K562 (cell line): ENCODE data around the gene UBXN6. TPM values are rescaled to one million over a fixed set of nuclear protein-coding genes. Genes with fewer than 3 reads are reported as not detected.

Source experiments
- ATAC-seq: fragments of 200-7000 bp; cut with Tn5 transposase; 3 replicates; pipeline ENCODE4 v1.9.1; 2020; ENCODE audit warnings: moderate library complexity
- BruUV-seq: library from RNA; stranded (reverse); fragments of 400-500 nt; replicated peaks from 2 replicates; lab custom pipeline; 2021; lab: Mats Ljungman, UMichigan
- CTCF ChIA-PET: fragments of 300-600 bp; formaldehyde crosslinking; extraction: SDS; loops from one replicate; lab custom pipeline; 2021; ENCODE audit warnings: low intra/inter-chr PET ratio; lab: Yijun Ruan, JAX
- POLR2A ChIA-PET: fragments of 300-600, 350-650 bp; sonication (Branson Sonifier 250); formaldehyde crosslinking; extraction: SDS; loops from one replicate; lab custom pipeline; 2021; ENCODE audit warnings: antibody characterized with exemption, inconsistent platforms; lab: Yijun Ruan, JAX
- DNase-seq, 4 experiments: peaks; one replicate each; pipeline versions ENCODE4 v3.0.0 to v3.0.0-alpha.2; 2011 to 2018; ENCODE audit warnings: low spot score in 3 of 4, mixed read lengths in 3 of 4; ENCODE audit errors: extremely low read depth in 1 of 4
- FAIRE-seq: peaks from 2 replicates; lab custom pipeline; 2011; peaks lifted over from hg19 to GRCh38; lab: Jason Lieb, UNC
- H2AFZ ChIP-seq: 2 replicates; pipeline ENCODE4 v1.6.0; 2011; ENCODE audit warnings: low read depth, low read length, control low read depth, inconsistent platforms
- H3K27ac ChIP-seq: fragments of 200-600 bp; 3 replicates; pipeline ENCODE4 v1.8.0; 2011; ENCODE audit warnings: low read depth, mild to moderate bottlenecking, control low read depth, inconsistent platforms, low read length, moderate library complexity, mixed read lengths; ENCODE audit errors: extremely low read depth
- H3K27me3 ChIP-seq, 2 experiments: fragments of 300-600 bp in 1 of 2; 2 replicates in 1 of 2; 3 replicates in 1 of 2; pipeline versions ENCODE4 v1.6.0 to v1.8.0; 2011; ENCODE audit warnings: inconsistent platforms in 2 of 2, low read length in 2 of 2, mild to moderate bottlenecking in 1 of 2, mixed read lengths in 1 of 2, moderate library complexity in 1 of 2; ENCODE audit not compliant: control insufficient read depth in 2 of 2, insufficient read depth in 2 of 2
- H3K36me3 ChIP-seq: fragments of 300-600 bp; 3 replicates; pipeline ENCODE4 v1.8.0; 2011; ENCODE audit warnings: mild to moderate bottlenecking, low read length, inconsistent platforms; ENCODE audit not compliant: control insufficient read depth, insufficient read depth
- H3K4me1 ChIP-seq, 2 experiments: fragments of 200-600 bp in 1 of 2; replicated peaks in 1 of 2; 2 replicates in 1 of 2; 3 replicates in 1 of 2; pipeline versions ENCODE4 v1.5.1 to v1.8.0; 2011; ENCODE audit warnings: inconsistent platforms in 2 of 2, low read length in 2 of 2, mild to moderate bottlenecking in 1 of 2, mixed read lengths in 1 of 2, moderate library complexity in 1 of 2; ENCODE audit not compliant: control insufficient read depth in 2 of 2, insufficient read depth in 2 of 2
- H3K4me2 ChIP-seq: 2 replicates; pipeline ENCODE4 v1.6.1; 2011; ENCODE audit warnings: low read length, control low read depth, inconsistent platforms, mixed read lengths; ENCODE audit not compliant: insufficient read depth
- H3K4me3 ChIP-seq: fragments of 200-600 bp; sonication (generic), shearing (Covaris generic); 2 replicates; pipeline ENCODE4 v1.5.1; 2016; ENCODE audit warnings: control low read depth, inconsistent platforms
- H3K79me2 ChIP-seq: fragments of 200-600 bp; 3 replicates; pipeline ENCODE4 v1.8.0; 2011; ENCODE audit warnings: low read length, inconsistent platforms; ENCODE audit not compliant: control insufficient read depth, insufficient read depth
- H3K9ac ChIP-seq, 2 experiments: 2 replicates each; pipeline versions ENCODE4 v1.6.0 to v1.6.1; 2011; ENCODE audit warnings: low read depth in 2 of 2, low read length in 2 of 2, control low read depth in 1 of 2, inconsistent platforms in 1 of 2, mild to moderate bottlenecking in 1 of 2, mixed read lengths in 1 of 2; ENCODE audit not compliant: insufficient read depth in 1 of 2
- H3K9me1 ChIP-seq: one replicate; pipeline ENCODE4 v1.6.0; 2011; ENCODE audit warnings: inconsistent platforms, mild to moderate bottlenecking, low read length, moderate library complexity; ENCODE audit not compliant: control insufficient read depth, insufficient read depth
- H3K9me3 ChIP-seq: replicated peaks from 2 replicates; pipeline ENCODE4 v1.5.1; 2011; ENCODE audit warnings: low read depth, low read length, inconsistent platforms; ENCODE audit not compliant: control insufficient read depth, insufficient read depth
- H4K20me1 ChIP-seq: replicated peaks from 2 replicates; pipeline ENCODE4 v1.6.1; 2011; ENCODE audit warnings: low read length, inconsistent platforms, mixed read lengths; ENCODE audit not compliant: control insufficient read depth, insufficient read depth
- BRCA1 ChIP-seq, 2 experiments: fragments of 450-650 bp in 1 of 2; sonication (generic) in 1 of 2; formaldehyde crosslinking in 1 of 2; IDR thresholded peaks; 2 replicates each; pipeline versions ENCODE4 v1.5.0 to v1.6.1; 2017 to 2020; ENCODE audit warnings: mild to moderate bottlenecking in 1 of 2, missing genetic modification reagents in 1 of 2
- DLX4 ChIP-seq: fragments of 250-450 bp; sonication (Bioruptor Pico); IDR thresholded peaks from 2 replicates; pipeline ENCODE4 v1.6.1; 2021; ENCODE audit warnings: mild to moderate bottlenecking
- KDM1A ChIP-seq, 2 experiments: fragments of 450-650 bp; IDR thresholded peaks; 2 replicates each; pipeline ENCODE4 v1.6.1; 2016; ENCODE audit warnings: mild to moderate bottlenecking in 2 of 2
- KLF13 ChIP-seq: fragments of 450-650 bp; IDR thresholded peaks from 2 replicates; pipeline ENCODE4 v1.6.1; 2016; ENCODE audit warnings: missing genetic modification characterization, low read depth, mild to moderate bottlenecking, missing compliant biosample characterization, moderate library complexity, borderline replicate concordance
- MAFK ChIP-seq: IDR thresholded peaks from 2 replicates; pipeline ENCODE4 v1.6.1; 2011; ENCODE audit warnings: low read length, improper control_type of control experiment
- NFXL1 ChIP-seq: fragments of 450-650 bp; formaldehyde crosslinking; IDR thresholded peaks from 2 replicates; pipeline ENCODE4 v1.4.0; 2021; ENCODE audit warnings: mild to moderate bottlenecking
- ZNF586 ChIP-seq: fragments of 450-650 bp; formaldehyde crosslinking; conservative IDR thresholded peaks from 2 replicates; pipeline ENCODE4 v1.4.0; 2020; ENCODE audit warnings: mild to moderate bottlenecking, moderate library complexity
- ZNF717 ChIP-seq: fragments of 250-450 bp; sonication (Bioruptor Pico); IDR thresholded peaks from 2 replicates; pipeline ENCODE4 v1.5.0; 2021
- WGBS: fragments of 100-300 bp; shearing (Covaris generic); methylation state at CpG from one replicate; pipeline ENCODE4 v1.1.6; 2016; ENCODE audit warnings: low coverage, mixed read lengths; ENCODE audit not compliant: insufficient coverage; ENCODE audit errors: missing lambda C conversion rate; 5-methylcytosine and 5-hydroxymethylcytosine counted together
- in situ Hi-C: fragments of 300-500 bp; cut with MboI; formaldehyde crosslinking; loops from 4 replicates; pipeline ENCODE4 v1.15.0; 2018; ENCODE audit warnings: inconsistent platforms, mixed read lengths
- intact Hi-C: fragments of 100-400 bp; cut with micrococcal nuclease; formaldehyde crosslinking; loops from 2 replicates; pipeline ENCODE4 v1.14.2; 2022
- polyA plus RNA-seq, 8 experiments: library from polyadenylated mRNA; depleted of rRNA in 4 of 8; stranded (reverse) in 5 of 8; unstranded in 3 of 8; fragments of >200 nt; fragmentation: Nextera tagmentation in 2 of 8; fragmentation: Illumina TruSeq in 1 of 8; extraction: Ambion mirVana in 2 of 8; extraction: Trizol in 1 of 8; gene quantifications; 2 replicates each; pipeline versions ENCODE4 v1.2.1 to v1.2.3, GENCODE V29; 2011 to 2014; ENCODE audit warnings: inconsistent platforms in 1 of 8, missing spikeins in 1 of 8
- total RNA-seq, 7 experiments: library from RNA; depleted of rRNA in 6 of 7; stranded (reverse); fragments of >200 nt in 6 of 7; fragmentation: Illumina TruSeq in 2 of 7; extraction: Trizol in 2 of 7; gene quantifications; 2 replicates each; pipeline versions ENCODE4 v1.2.1 to v1.2.3, GENCODE V29; 2011 to 2021; ENCODE audit warnings: low replicate concordance in 1 of 7
- TF ChIP-seq, protein P1 (sequence below): sonication (generic); formaldehyde crosslinking; IDR thresholded peaks from 2 replicates; pipeline ENCODE4 v1.8.1; 2023; ENCODE audit warnings: mild to moderate bottlenecking, missing genetic modification reagents

Gene UBXN6
- total and polyA plus RNA-seq, 9 of the 15 experiments (the other 6 are each of a cell fraction or from before 2014, with no cell fraction given) = 0.48 to 90.2 (median 29.5) TPM

- TF ChIP-seq MAFK = no peak
- TF ChIP-seq, protein P1, sequence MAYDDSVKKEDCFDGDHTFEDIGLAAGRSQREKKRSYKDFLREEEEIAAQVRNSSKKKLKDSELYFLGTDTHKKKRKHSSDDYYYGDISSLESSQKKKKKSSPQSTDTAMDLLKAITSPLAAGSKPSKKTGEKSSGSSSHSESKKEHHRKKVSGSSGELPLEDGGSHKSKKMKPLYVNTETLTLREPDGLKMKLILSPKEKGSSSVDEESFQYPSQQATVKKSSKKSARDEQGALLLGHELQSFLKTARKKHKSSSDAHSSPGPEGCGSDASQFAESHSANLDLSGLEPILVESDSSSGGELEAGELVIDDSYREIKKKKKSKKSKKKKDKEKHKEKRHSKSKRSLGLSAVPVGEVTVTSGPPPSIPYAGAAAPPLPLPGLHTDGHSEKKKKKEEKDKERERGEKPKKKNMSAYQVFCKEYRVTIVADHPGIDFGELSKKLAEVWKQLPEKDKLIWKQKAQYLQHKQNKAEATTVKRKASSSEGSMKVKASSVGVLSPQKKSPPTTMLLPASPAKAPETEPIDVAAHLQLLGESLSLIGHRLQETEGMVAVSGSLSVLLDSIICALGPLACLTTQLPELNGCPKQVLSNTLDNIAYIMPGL = no peak
- no peak for TF ChIP-seq BRCA1 (IDR thresholded peaks at IDR 0.05)
- TF ChIP-seq BRCA1 (CRISPR knock-in tag; IDR thresholded peaks at IDR 0.05) = no peak
- TF ChIP-seq ZNF586 (CRISPR knock-in tag) = no peak
- TF ChIP-seq KDM1A (IDR thresholded peaks at IDR 0.05) = no peak
- TF ChIP-seq ZNF717 (CRISPR knock-in tag) = no peak
- TF ChIP-seq DLX4 = no peak
- no peak for TF ChIP-seq NFXL1 (CRISPR knock-in tag)
- no peak for TF ChIP-seq KLF13 (tag)
- 0 out of 4 replicates have a peak overlapping the region, but pooled peaks of 1 of the 2 experiments have one; percentile 2 for H3K9ac ChIP-seq
- ATAC-seq (no peak), FAIRE-seq (no peak), DNase-seq (no peak)
- 80% methylated on average over 13 of the region's 16 CpGs for WGBS
- H3K4me3 ChIP-seq = no peak overlapping the region
- H4K20me1 ChIP-seq = peaks cover 4% of the 10 kb centered on the region; the same call in 1 of the 2 replicates
- BruUV-seq = no TSS peak
- no peak overlapping the region for H3K4me2 ChIP-seq
- POLR2A ChIA-PET = interaction anchor here (0.9 kb wide), 1 partner anchor 10 kb away, joined by 3 read pairs; no protein-coding TSS in a partner anchor
- peaks cover 24% of the 10 kb centered on the region for H3K79me2 ChIP-seq
- CTCF ChIA-PET = no interaction called here
- H3K9me1 ChIP-seq = no peaks in the 10 kb centered on the region
- H3K4me1 ChIP-seq = peaks cover 0 to 25% of the 10 kb centered on the region in 2 experiments; a peak in 3 of 5 replicates
- no peak overlapping the region for H3K27ac ChIP-seq
- in situ Hi-C loops (no loop called here), intact Hi-C loops (no loop called here)
- H3K36me3 ChIP-seq = peaks cover 34% of the 10 kb centered on the region; the same call in 2 of the 3 replicates
- H3K27me3 ChIP-seq = no peaks in the 10 kb centered on the region
- no peak overlapping the region for H2AFZ ChIP-seq
- H3K9me3 ChIP-seq = no peaks in the 10 kb centered on the region
Observed at GRCh38 chr19:4477034-4477801, 19.6 kb upstream of the UBXN6 start.
